ENCODE results near the gene PNPLA1.

DNA sequence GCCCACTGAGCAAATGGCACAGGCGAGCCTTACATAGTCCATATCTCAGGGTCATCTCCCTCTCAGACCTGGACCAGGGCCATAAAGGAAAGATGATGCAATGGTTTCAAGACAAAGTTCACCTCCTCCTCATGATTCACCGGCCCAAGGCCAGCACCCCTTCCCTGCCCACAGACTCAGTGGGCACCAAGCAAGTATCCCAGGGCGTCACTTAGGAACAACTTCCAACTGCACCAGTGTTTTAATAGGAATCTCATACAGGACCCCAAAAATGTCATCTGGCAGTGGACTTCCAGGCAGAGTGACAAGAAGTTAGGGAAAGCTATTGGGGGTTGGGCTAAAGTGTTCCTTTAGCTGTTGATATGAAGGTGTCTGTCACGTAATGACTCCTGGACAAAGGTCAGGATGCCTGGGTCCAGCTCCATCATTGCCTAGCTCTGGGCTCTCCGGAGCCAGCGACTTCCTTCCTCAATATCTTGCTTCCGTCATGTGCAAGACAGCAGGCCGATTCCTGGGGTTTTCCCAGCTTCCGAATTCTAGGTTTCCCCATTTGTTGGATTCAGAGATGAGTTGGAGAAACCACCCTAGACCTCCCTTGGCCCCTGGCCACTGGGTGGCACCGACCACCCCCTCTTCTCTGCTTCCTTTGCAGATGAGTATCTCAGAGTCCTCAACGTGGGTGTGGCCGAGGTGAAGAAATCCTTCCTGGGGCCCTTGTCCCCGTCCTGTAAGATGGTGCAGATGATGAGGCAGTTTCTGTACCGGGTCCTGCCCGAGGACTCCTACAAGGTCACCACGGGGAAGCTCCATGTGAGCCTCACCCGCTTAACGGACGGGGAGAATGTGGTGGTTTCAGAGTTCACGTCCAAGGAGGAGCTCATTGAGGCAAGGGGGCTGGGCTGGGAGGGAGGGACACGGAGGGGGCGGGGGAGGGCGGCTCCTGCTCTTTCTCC lies 21.1 kb downstream of the PNPLA1 start:
- TF ChIP-seq POLR2A (IDR thresholded peaks at IDR 0.05) (no peak), POLR2AphosphoS5 (IDR thresholded peaks at IDR 0.05) (no peak), CTCF (IDR thresholded peaks at IDR 0.05) (no peak), EP300 (IDR thresholded peaks at IDR 0.05) (no peak)

Measured in stomach (tissue), 4 donors.